Smooth muscle cell (in vitro differentiated cells): ENCODE results near the gene SGMS1. TPM values are rescaled to one million over a fixed set of nuclear protein-coding genes. Genes with fewer than 3 reads are reported as not detected.
"Not testable (repeated sequence)": the region's sequence is repeated elsewhere in the genome, so short reads cannot be mapped to it uniquely, and the experiment has no call there.

ENCODE experiments used
- DNase-seq: peaks from one replicate; lab custom pipeline; 2025; ENCODE audit not compliant: unreplicated experiment; lab: John Stamatoyannopoulos, UW
- H2AFZ ChIP-seq: fragments of 200-600 bp; sonication (generic); 2 replicates; pipeline ENCODE4 v1.6.0; 2016; ENCODE audit warnings: antibody characterized with exemption, low read depth, mild to moderate bottlenecking
- H3F3A ChIP-seq: fragments of 200-600 bp; sonication (generic); 2 replicates; pipeline ENCODE4 v1.6.0; 2017; ENCODE audit warnings: antibody characterized with exemption, low read depth
- H3K27ac ChIP-seq: fragments of 200-600 bp; sonication (generic); 2 replicates; pipeline ENCODE4 v1.5.1; 2016; ENCODE audit warnings: low read depth, mild to moderate bottlenecking
- H3K27me3 ChIP-seq: fragments of 200-600 bp; sonication (generic); 2 replicates; pipeline ENCODE4 v1.6.1; 2016; ENCODE audit warnings: low read depth, mild to moderate bottlenecking
- H3K36me3 ChIP-seq: fragments of 200-600 bp; sonication (generic); 2 replicates; pipeline ENCODE4 v1.5.1; 2016; ENCODE audit warnings: low read depth
- H3K4me1 ChIP-seq: fragments of 200-600 bp; sonication (generic); 2 replicates; pipeline ENCODE4 v1.5.1; 2016; ENCODE audit warnings: low read depth
- H3K4me2 ChIP-seq: fragments of 200-600 bp; sonication (generic); 2 replicates; pipeline ENCODE4 v1.6.0; 2016; ENCODE audit warnings: mild to moderate bottlenecking
- H3K4me3 ChIP-seq: fragments of 200-600 bp; sonication (generic); 2 replicates; pipeline ENCODE4 v1.5.1; 2016; ENCODE audit warnings: mild to moderate bottlenecking
- H3K79me2 ChIP-seq: fragments of 200-600 bp; sonication (generic); 2 replicates; pipeline ENCODE4 v1.6.0; 2016; ENCODE audit warnings: low read depth, mild to moderate bottlenecking
- H3K9ac ChIP-seq: fragments of 200-600 bp; sonication (generic); 2 replicates; pipeline ENCODE4 v1.6.0; 2016; ENCODE audit warnings: low read depth
- H3K9me3 ChIP-seq: fragments of 200-600 bp; sonication (generic); replicated peaks from 2 replicates; pipeline ENCODE4 v1.5.1; 2016; ENCODE audit warnings: low read depth
- H4K20me1 ChIP-seq: fragments of 200-600 bp; sonication (generic); 2 replicates; pipeline ENCODE4 v1.6.0; 2016; ENCODE audit warnings: low read depth
- CTCF ChIP-seq: fragments of 200-600 bp; sonication (generic); IDR thresholded peaks from 2 replicates; pipeline ENCODE4 v1.5.1; 2017; ENCODE audit warnings: borderline replicate concordance, mild to moderate bottlenecking, antibody characterized with exemption; ENCODE audit not compliant: insufficient read depth, poor library complexity, severe bottlenecking
- WGBS: methylation state at CpG from one replicate; pipeline ENCODE4 v1.1.7; 2016; ENCODE audit warnings: low lambda C conversion rate; 5-methylcytosine and 5-hydroxymethylcytosine counted together
- polyA plus RNA-seq: library from polyadenylated mRNA; unstranded; fragments of >200 nt; fragmentation: Nextera tagmentation; extraction: Ambion mirVana; gene quantifications from 2 replicates; pipeline ENCODE4 v1.2.1, GENCODE V29; 2016
- total RNA-seq: library from RNA; depleted of rRNA; stranded (reverse); fragments of >200 nt; gene quantifications from 2 replicates; pipeline ENCODE4 v1.2.3, GENCODE V29; 2014

Gene SGMS1
- total and polyA plus RNA-seq, 2 experiments from 2014 or later: 4.0 to 14.3 TPM

- DNase-seq: no peak
- H4K20me1 ChIP-seq: no peaks in the 10 kb centered on the region
- no peaks in the 10 kb centered on the region for H3K9me3 ChIP-seq
- no peak overlapping the region for H3K4me2 ChIP-seq
- H3K27me3 ChIP-seq: no peaks in the 10 kb centered on the region
- H3K9ac ChIP-seq: no peak overlapping the region
- WGBS: 91% methylated on average over 2 of the region's 2 CpGs
- no peak overlapping the region for H3K4me3 ChIP-seq
- H3K79me2 ChIP-seq: no peaks in the 10 kb centered on the region
- H3F3A ChIP-seq: no peaks in the 10 kb centered on the region
- no peaks in the 10 kb centered on the region for H3K4me1 ChIP-seq
- no peak for TF ChIP-seq CTCF
- H3K27ac ChIP-seq: no peak overlapping the region
- H2AFZ ChIP-seq: no peak overlapping the region
- no peaks in the 10 kb centered on the region for H3K36me3 ChIP-seq
These were observed 127.5 kb downstream of the SGMS1 start for GRCh38 chr10:50496228-50496627.

- Histone ChIP-seq H3K27ac (no peak overlapping the region), H3K9ac (no peak overlapping the region), H3K4me2 (no peak overlapping the region), H3K4me3 (no peak overlapping the region), H3K36me3 (no peaks in the 10 kb centered on the region), H3K4me1 (no peaks in the 10 kb centered on the region), H2AFZ (no peak overlapping the region), H4K20me1 (no peaks in the 10 kb centered on the region), H3F3A (no peaks in the 10 kb centered on the region), H3K27me3 (no peaks in the 10 kb centered on the region), H3K9me3 (no peaks in the 10 kb centered on the region), H3K79me2 (no peaks in the 10 kb centered on the region)
- no peak for DNase-seq
- no peak for TF ChIP-seq CTCF
- 89% methylated on average over 5 of the region's 5 CpGs for whole genome bisulfite sequencing
These were observed 133.5 kb downstream of the SGMS1 start for GRCh38 chr10:50490241-50490640.

- H3F3A ChIP-seq, H2AFZ ChIP-seq, H3K36me3 ChIP-seq, H3K27me3 ChIP-seq, H3K4me3 ChIP-seq, DNase-seq, H3K4me2 ChIP-seq, H3K4me1 ChIP-seq, H3K9ac ChIP-seq, H3K79me2 ChIP-seq, H4K20me1 ChIP-seq, H3K9me3 ChIP-seq, H3K27ac ChIP-seq: not testable (repeated sequence)
- 84% methylated on average over 1 of the region's 1 CpG for WGBS
These were observed 139.2 kb downstream of the SGMS1 start for GRCh38 chr10:50484550-50484949.

- Histone ChIP-seq H2AFZ (no peak overlapping the region), H3K4me1 (no peaks in the 10 kb centered on the region), H3K79me2 (no peaks in the 10 kb centered on the region), H4K20me1 (no peaks in the 10 kb centered on the region), H3F3A (no peaks in the 10 kb centered on the region), H3K36me3 (no peaks in the 10 kb centered on the region), H3K27me3 (no peaks in the 10 kb centered on the region), H3K9me3 (no peaks in the 10 kb centered on the region), H3K9ac (no peak overlapping the region), H3K4me3 (no peak overlapping the region), H3K4me2 (no peak overlapping the region), H3K27ac (no peak overlapping the region)
- no peak for TF ChIP-seq CTCF
- no peak for DNase-seq
- WGBS: 91% methylated on average over 9 of the region's 9 CpGs
These were observed 143.4 kb downstream of the SGMS1 start for GRCh38 chr10:50480054-50481007.
